Activated naive CD4-positive, alpha-beta T cell treated with anti-CD3 and anti-CD28 coated beads for 36 hours (primary cell): ENCODE measurements around the gene IFNGR2. TPM values are rescaled to one million over a fixed set of nuclear protein-coding genes. Genes with fewer than 3 reads are reported as not detected.
A peak's percentile ranks its signal among the peaks of the same experiment; 100 is the strongest.
"Not testable (repeated sequence)": the region's sequence is repeated elsewhere in the genome, so short reads cannot be mapped to it uniquely, and the experiment has no call there.

Source experiments
- CTCF ChIA-PET: fragments of 350-600 bp; sonication (Branson Sonifier 250); formaldehyde crosslinking; loops from one replicate; lab custom pipeline; 2021; ENCODE audit warnings: antibody characterized with exemption; lab: Charles Lee
- DNase-seq: peaks from one replicate; pipeline ENCODE4 v3.0.0-alpha.2; 2020
- H3K27ac Mint-ChIP-seq: one replicate; pipeline ENCODE4 v1.8.0; 2021; ENCODE audit warnings: mild to moderate bottlenecking, mixed read lengths
- H3K27me3 Mint-ChIP-seq: one replicate; pipeline ENCODE4 v1.8.0; 2021; ENCODE audit warnings: low read depth, mixed read lengths
- H3K36me3 Mint-ChIP-seq: one replicate; pipeline ENCODE4 v1.8.0; 2021; ENCODE audit warnings: low read depth, mixed read lengths
- H3K4me1 Mint-ChIP-seq: one replicate; pipeline ENCODE4 v1.8.0; 2021; ENCODE audit warnings: low read depth, mixed read lengths
- H3K4me3 Mint-ChIP-seq: one replicate; pipeline ENCODE4 v1.8.0; 2021; ENCODE audit warnings: mild to moderate bottlenecking, moderate library complexity, mixed read lengths
- H3K9me3 Mint-ChIP-seq: one replicate; pipeline ENCODE4 v1.8.0; 2021; ENCODE audit warnings: mixed read lengths
- intact Hi-C: fragments of 100-400 bp; cut with micrococcal nuclease; formaldehyde crosslinking; loops from one replicate; pipeline ENCODE4 v1.15.1; 2023
- total RNA-seq, 2 experiments: library from RNA; stranded (reverse); gene quantifications; one replicate each; pipeline ENCODE4 v1.2.3, GENCODE V29; 2021

The IFNGR2 gene
- total RNA-seq, 2 experiments from 2014 or later: 16.3 to 17.5 TPM

DNA sequence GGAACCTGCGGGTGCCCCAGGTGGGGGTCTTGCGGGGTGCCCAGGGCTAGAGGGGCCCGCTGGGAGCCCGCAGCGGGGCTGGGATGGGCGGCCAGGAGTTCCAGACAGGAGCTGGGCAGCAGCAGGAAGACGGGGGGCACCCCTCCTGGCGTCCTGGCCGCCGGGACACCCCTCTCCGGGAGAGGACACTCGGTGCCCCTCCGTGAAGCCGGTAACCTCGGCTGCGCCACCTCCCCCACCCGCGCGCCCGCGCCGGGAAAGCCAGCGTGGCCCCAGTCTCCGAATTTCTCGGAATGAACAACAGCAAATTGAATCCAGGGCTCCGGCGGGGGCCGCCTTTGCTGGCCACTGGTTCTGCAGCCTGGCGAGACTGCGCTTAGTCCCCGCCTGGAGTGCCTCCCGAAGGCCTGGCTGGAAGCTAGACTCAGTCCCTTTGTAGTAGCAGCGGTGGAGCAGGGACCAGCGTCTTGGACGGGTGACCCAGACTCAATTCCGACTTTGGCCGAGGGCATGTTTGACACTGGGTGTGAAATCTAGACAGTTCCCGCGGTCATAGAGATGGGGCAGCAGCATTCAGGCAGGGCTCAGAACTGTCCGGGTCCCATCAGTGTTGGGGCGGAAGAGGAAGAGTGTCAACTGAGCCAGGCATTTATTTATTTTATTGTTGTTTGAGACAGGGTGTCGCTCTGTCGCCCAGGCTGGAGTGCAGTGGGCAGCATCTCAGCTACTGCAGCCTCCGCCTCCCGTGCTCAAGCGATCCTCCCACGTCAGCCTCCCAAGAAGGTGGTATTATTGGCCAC is 773 bp downstream of the IFNGR2 start:
- H3K4me1 Mint-ChIP-seq: peaks cover 38% of the 10 kb centered on the region
- CTCF ChIA-PET: interaction anchor here (0.9 to 4.3 kb wide), 3 partner anchors 31 to 184 kb away, joined by 3 to 26 read pairs (median 3); no protein-coding TSS in a partner anchor
- H3K27ac Mint-ChIP-seq: peak overlapping the region; percentile 84

GRCh38 chr21:33406493-33406892 is 3.3 kb downstream of the IFNGR2 start:
- H3K4me3 Mint-ChIP-seq: no peak overlapping the region
- CTCF ChIA-PET: interaction anchor here (0.5 to 4.3 kb wide), 8 partner anchors 21 to 477 kb away, joined by 3 to 26 read pairs (median 4); no protein-coding TSS in a partner anchor
- intact Hi-C loops: loop anchor here (1.0 to 2.0 kb wide), 3 partner anchors 23 to 72 kb away; partner anchors contain the start of gene TMEM50B
- H3K36me3 Mint-ChIP-seq: peaks cover 9% of the 10 kb centered on the region
- peaks cover 53% of the 10 kb centered on the region for H3K4me1 Mint-ChIP-seq
- H3K27ac Mint-ChIP-seq: peak overlapping the region; percentile 24
- H3K9me3 Mint-ChIP-seq: no peaks in the 10 kb centered on the region
- no peaks in the 10 kb centered on the region for H3K27me3 Mint-ChIP-seq
- peak; percentile 39 for DNase-seq

More for the DNA sequence above, 773 bp downstream of the IFNGR2 start:
- no peaks in the 10 kb centered on the region for H3K9me3 Mint-ChIP-seq
- H3K4me3 Mint-ChIP-seq: peak overlapping the region; percentile 84
- peaks cover 2% of the 10 kb centered on the region for H3K27me3 Mint-ChIP-seq
- peak; percentile 53 for DNase-seq
- intact Hi-C loops: no loop called here
- peaks cover 4% of the 10 kb centered on the region for H3K36me3 Mint-ChIP-seq

- intact Hi-C loops: no loop called here
- Mint-ChIP-seq H3K27me3 (no peaks in the 10 kb centered on the region), H3K9me3 (no peaks in the 10 kb centered on the region), H3K27ac (no peak overlapping the region), H3K36me3 (peaks cover 24% of the 10 kb centered on the region), H3K4me1 (peaks cover 53% of the 10 kb centered on the region), H3K4me3 (no peak overlapping the region)
- no peak for DNase-seq
- CTCF ChIA-PET: interaction anchor here (2.5 kb wide), 1 partner anchor 23 kb away, joined by 8 read pairs; no protein-coding TSS in a partner anchor
These were observed 8.8 kb downstream of the IFNGR2 start for GRCh38 chr21:33411949-33412430.

DNA sequence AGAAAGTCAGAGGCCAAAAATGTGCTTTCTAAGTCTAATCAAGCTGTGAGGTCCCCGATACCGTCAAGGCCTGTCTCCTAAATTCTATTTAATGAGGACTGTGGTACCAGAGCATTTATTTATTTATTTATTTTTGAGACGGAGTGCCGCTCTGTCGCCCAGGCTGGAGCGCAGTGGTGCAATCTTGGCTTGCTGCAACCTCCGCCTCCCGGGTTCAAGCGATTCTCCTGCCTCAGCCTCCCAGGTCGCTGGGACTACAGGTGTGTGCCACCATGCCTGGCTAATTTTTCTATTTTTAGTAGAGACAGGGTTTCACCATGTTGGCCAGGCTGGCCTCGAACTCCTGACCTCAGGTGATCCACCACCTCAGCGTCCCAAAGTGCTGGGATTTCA is 9.2 kb downstream of the IFNGR2 start:
- H3K4me1 Mint-ChIP-seq: peaks cover 49% of the 10 kb centered on the region
- DNase-seq, H3K4me3 Mint-ChIP-seq, intact Hi-C loops, H3K27me3 Mint-ChIP-seq, H3K27ac Mint-ChIP-seq, H3K9me3 Mint-ChIP-seq: not testable (repeated sequence)
- CTCF ChIA-PET: interaction anchor here (0.6 to 2.5 kb wide), 2 partner anchors 22 to 745 kb away, joined by 3 to 8 read pairs; no protein-coding TSS in a partner anchor
- peaks cover 24% of the 10 kb centered on the region for H3K36me3 Mint-ChIP-seq

DNA sequence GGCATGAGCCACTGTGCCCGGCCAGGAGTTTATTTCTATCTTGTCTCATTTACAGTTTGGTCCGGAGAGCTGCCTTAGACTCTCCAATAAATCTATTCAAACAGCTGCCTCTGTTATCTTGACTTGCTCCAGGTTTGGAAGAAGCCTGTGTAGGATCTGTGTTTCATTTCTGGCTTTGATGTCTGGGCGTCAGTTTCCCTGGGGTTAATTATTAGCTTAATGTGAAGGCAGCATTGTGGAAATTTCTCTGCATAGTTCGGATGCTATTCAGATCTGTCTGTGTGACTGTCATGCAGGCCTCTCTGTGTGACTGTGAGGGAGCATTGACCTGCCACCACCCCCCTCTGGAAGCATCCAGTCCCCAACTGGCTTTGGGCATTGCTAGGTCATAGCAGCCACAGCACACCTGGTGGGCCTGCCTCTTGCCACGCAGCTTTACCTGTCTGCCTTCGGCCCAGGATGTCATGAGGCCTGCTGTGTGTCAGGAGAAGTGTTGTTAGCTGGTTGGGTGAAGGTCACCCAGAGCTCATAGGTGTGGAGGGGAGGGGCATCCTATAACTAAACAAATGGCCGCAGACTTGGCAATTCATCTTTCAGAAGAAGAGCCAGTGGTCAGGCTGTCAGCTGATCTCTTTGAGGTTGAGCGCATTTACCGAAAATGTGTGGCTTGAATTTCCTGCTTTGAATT is 9.8 kb downstream of the IFNGR2 start:
- Mint-ChIP-seq H3K27me3 (no peaks in the 10 kb centered on the region), H3K9me3 (no peaks in the 10 kb centered on the region), H3K4me3 (no peak overlapping the region), H3K27ac (peak overlapping the region; percentile 20), H3K36me3 (peaks cover 25% of the 10 kb centered on the region), H3K4me1 (peaks cover 48% of the 10 kb centered on the region)
- no peak for DNase-seq
- CTCF ChIA-PET: interaction anchor here (0.6 to 2.5 kb wide), 3 partner anchors 22 to 745 kb away, joined by 3 to 8 read pairs (median 5); no protein-coding TSS in a partner anchor
- intact Hi-C loops: no loop called here

GRCh38 chr21:33414068-33414467 is 10.9 kb downstream of the IFNGR2 start:
- no peak for DNase-seq
- Mint-ChIP-seq H3K4me3 (no peak overlapping the region), H3K9me3 (no peaks in the 10 kb centered on the region), H3K36me3 (peaks cover 22% of the 10 kb centered on the region), H3K4me1 (peaks cover 45% of the 10 kb centered on the region), H3K27ac (no peak overlapping the region), H3K27me3 (no peaks in the 10 kb centered on the region)
- CTCF ChIA-PET: interaction anchor here (0.7 to 2.5 kb wide), 2 partner anchors 20 to 217 kb away, joined by 3 to 8 read pairs; no protein-coding TSS in a partner anchor
- intact Hi-C loops: no loop called here

DNA sequence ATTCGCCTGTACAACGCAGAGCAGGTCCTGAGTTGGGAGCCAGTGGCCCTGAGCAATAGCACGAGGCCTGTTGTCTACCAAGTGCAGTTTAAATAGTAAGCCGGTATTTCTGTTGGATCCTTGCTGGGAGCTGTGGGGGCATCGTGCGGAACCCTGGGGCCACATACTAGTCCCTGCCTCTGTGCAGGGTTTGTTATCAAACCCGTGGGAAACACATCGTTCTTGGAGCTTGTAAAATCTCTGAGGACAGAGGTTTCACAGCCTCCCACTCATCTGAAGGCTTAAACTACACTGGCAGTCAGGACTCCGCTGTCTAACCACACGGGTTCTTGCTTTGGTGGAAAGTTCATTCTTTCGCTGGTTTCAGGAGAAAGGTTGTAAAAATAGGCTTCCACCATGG is 11.7 kb downstream of the IFNGR2 start:
- H3K4me1 Mint-ChIP-seq: peaks cover 38% of the 10 kb centered on the region
- H3K27me3 Mint-ChIP-seq: no peaks in the 10 kb centered on the region
- no peaks in the 10 kb centered on the region for H3K9me3 Mint-ChIP-seq
- no peak overlapping the region for H3K27ac Mint-ChIP-seq
- peaks cover 22% of the 10 kb centered on the region for H3K36me3 Mint-ChIP-seq
- no peak for DNase-seq
- intact Hi-C loops: no loop called here
- H3K4me3 Mint-ChIP-seq: no peak overlapping the region
- CTCF ChIA-PET: interaction anchor here (0.6 to 1.2 kb wide), 6 partner anchors 10 to 54 kb away, joined by 3 to 4 read pairs (median 3); no protein-coding TSS in a partner anchor

DNA sequence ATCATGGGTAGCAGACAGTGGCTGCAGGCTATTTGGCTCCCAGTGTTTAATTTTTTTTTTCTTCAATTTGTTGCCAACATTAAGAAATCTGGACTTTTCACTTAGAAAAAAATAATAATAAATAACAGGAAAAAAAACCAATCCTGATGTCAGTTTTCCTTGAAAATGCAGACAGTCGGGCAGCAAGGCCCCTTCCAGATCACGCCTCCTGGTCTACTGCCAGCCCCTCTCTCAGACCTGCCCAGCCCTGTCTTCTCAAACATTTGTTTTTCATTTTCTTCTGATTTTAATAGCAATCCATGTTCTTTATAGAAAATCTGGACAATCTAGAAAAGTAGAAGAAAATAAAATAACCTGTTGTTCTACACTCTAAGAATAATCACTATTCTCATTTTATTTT is 15.5 kb downstream of the IFNGR2 start:
- DNase-seq: no peak
- no peak overlapping the region for H3K4me3 Mint-ChIP-seq
- H3K27me3 Mint-ChIP-seq: no peaks in the 10 kb centered on the region
- no peaks in the 10 kb centered on the region for H3K9me3 Mint-ChIP-seq
- no peak overlapping the region for H3K27ac Mint-ChIP-seq
- intact Hi-C loops: no loop called here
- peaks cover 21% of the 10 kb centered on the region for H3K36me3 Mint-ChIP-seq
- H3K4me1 Mint-ChIP-seq: peaks cover 15% of the 10 kb centered on the region
- CTCF ChIA-PET: no interaction called here

GRCh38 chr21:33419538-33420123 is 16.4 kb downstream of the IFNGR2 start:
- H3K27ac Mint-ChIP-seq: no peak overlapping the region

DNA sequence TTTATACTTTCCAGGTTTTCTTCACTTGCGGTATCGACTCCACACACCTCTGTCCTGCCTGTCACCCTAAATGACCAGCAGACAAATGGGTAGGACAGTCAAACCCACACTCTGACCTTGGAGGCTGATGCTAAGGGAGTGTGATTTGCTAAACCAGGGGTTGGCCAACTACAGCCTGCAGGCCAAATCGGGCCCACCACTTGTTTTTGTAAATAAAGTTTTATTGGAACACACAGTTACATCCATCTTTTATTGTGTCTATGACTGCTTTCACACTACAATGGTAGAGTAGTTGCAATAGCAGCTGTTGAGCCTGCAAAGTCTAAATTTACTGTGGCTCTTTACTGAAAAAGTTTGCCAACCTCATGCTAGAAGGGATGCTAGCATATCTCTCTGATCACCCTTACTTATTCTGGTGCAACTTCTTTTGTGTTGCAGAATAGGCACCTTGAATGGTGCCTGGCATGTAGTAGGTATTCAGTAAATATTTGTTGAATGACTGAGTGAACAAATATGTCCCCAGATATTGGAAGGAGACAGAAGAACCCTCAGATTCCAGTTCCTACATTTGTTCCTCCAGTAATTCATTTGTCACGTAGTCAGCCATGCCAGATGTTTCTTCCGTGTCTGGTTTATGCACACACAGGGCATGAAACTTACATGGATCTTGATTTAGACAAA is 18.6 kb downstream of the IFNGR2 start:
- CTCF ChIA-PET: no interaction called here
- no peaks in the 10 kb centered on the region for H3K27me3 Mint-ChIP-seq
- H3K4me3 Mint-ChIP-seq: no peak overlapping the region
- H3K36me3 Mint-ChIP-seq: peaks cover 12% of the 10 kb centered on the region
- no peak overlapping the region for H3K27ac Mint-ChIP-seq
- no peak for DNase-seq
- no peaks in the 10 kb centered on the region for H3K4me1 Mint-ChIP-seq
- no peaks in the 10 kb centered on the region for H3K9me3 Mint-ChIP-seq
- intact Hi-C loops: no loop called here

More at GRCh38 chr21:33419538-33420123, 16.4 kb downstream of the IFNGR2 start:
- H3K27me3 Mint-ChIP-seq: no peaks in the 10 kb centered on the region
- no peak for DNase-seq
- H3K4me3 Mint-ChIP-seq: no peak overlapping the region
- no peaks in the 10 kb centered on the region for H3K9me3 Mint-ChIP-seq
- H3K36me3 Mint-ChIP-seq: peaks cover 21% of the 10 kb centered on the region
- intact Hi-C loops: no loop called here
- H3K4me1 Mint-ChIP-seq: peaks cover 10% of the 10 kb centered on the region
- CTCF ChIA-PET: interaction anchor here (1.1 kb wide), 1 partner anchor 25 kb away, joined by 3 read pairs; no protein-coding TSS in a partner anchor

- no peak for DNase-seq
- Mint-ChIP-seq H3K27me3 (no peaks in the 10 kb centered on the region), H3K27ac (no peak overlapping the region), H3K4me1 (no peaks in the 10 kb centered on the region), H3K36me3 (peaks cover 10% of the 10 kb centered on the region), H3K9me3 (no peaks in the 10 kb centered on the region), H3K4me3 (no peak overlapping the region)
- CTCF ChIA-PET: interaction anchor here (0.6 to 1.0 kb wide), 3 partner anchors 32 to 68 kb away, joined by 3 to 4 read pairs (median 3); no protein-coding TSS in a partner anchor
- intact Hi-C loops: no loop called here
These were observed 21.0 kb downstream of the IFNGR2 start for GRCh38 chr21:33424214-33424613.
